Mammary epithelial cell (primary cell): ENCODE results near the gene RFTN1.

ENCODE experiments used
- EZH2 ChIP-seq: IDR thresholded peaks from 2 replicates; pipeline ENCODE4 v1.6.1; 2012; ENCODE audit warnings: low read length, inconsistent platforms, borderline replicate concordance
- TF ChIP-seq, protein P1 (sequence below), 2 donors: IDR thresholded peaks in 1 of 2; conservative IDR thresholded peaks in 1 of 2; 2 replicates each; pipeline ENCODE4 v1.5.1; 2011 to 2012; ENCODE audit warnings: inconsistent platforms in 2 of 2, low read length in 2 of 2, mild to moderate bottlenecking in 2 of 2, control low read depth in 1 of 2, low read depth in 1 of 2; ENCODE audit not compliant: insufficient read depth in 1 of 2; ENCODE audit errors: extremely low read depth in 1 of 2

- TF ChIP-seq, protein P1, sequence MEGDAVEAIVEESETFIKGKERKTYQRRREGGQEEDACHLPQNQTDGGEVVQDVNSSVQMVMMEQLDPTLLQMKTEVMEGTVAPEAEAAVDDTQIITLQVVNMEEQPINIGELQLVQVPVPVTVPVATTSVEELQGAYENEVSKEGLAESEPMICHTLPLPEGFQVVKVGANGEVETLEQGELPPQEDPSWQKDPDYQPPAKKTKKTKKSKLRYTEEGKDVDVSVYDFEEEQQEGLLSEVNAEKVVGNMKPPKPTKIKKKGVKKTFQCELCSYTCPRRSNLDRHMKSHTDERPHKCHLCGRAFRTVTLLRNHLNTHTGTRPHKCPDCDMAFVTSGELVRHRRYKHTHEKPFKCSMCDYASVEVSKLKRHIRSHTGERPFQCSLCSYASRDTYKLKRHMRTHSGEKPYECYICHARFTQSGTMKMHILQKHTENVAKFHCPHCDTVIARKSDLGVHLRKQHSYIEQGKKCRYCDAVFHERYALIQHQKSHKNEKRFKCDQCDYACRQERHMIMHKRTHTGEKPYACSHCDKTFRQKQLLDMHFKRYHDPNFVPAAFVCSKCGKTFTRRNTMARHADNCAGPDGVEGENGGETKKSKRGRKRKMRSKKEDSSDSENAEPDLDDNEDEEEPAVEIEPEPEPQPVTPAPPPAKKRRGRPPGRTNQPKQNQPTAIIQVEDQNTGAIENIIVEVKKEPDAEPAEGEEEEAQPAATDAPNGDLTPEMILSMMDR (conservative IDR thresholded peaks at IDR 0.05 in 1 of 2, IDR thresholded peaks at IDR 0.05 in 1 of 2; ENCODE audit: extremely low read depth in 1 of 2, insufficient read depth in 1 of 2, low read depth in 1 of 2, low read length in 2 of 2): no peak
- TF ChIP-seq EZH2: no peak
Measured at GRCh38 chr3:16510620-16511319, 2.7 kb downstream of the RFTN1 start.
